HepG2 (cell line): Measurements from ENCODE around the gene QRICH2. TPM values are rescaled to one million over a fixed set of nuclear protein-coding genes. Genes with fewer than 3 reads are reported as not detected.

Experiments
- ATAC-seq: fragments of 200-7000 bp; cut with Tn5 transposase; 3 replicates; pipeline ENCODE4 v1.9.1; 2020; ENCODE audit warnings: mild to moderate bottlenecking, moderate library complexity
- BruUV-seq: library from RNA; stranded (reverse); fragments of 400-500 nt; replicated peaks from 2 replicates; lab custom pipeline; 2021; lab: Mats Ljungman, UMichigan
- CTCF ChIA-PET: fragments of 300-600 bp; formaldehyde crosslinking; extraction: SDS; loops from one replicate; lab custom pipeline; 2021; ENCODE audit warnings: low total read pairs, inconsistent platforms, low intra/inter-chr PET ratio; lab: Yijun Ruan, JAX
- POLR2A ChIA-PET: fragments of 350-600 bp; sonication (Branson Sonifier 250); formaldehyde crosslinking; loops from one replicate; lab custom pipeline; 2020; ENCODE audit warnings: antibody characterized with exemption, inconsistent platforms; lab: Yijun Ruan, JAX
- DNase-seq: peaks from one replicate; pipeline ENCODE4 v3.0.0-alpha.2; 2015; ENCODE audit warnings: low spot score
- FAIRE-seq: peaks from 3 replicates; lab custom pipeline; 2011; peaks lifted over from hg19 to GRCh38; lab: Jason Lieb, UNC
- H2AFZ ChIP-seq: one replicate; pipeline ENCODE4 v1.6.1; 2011; ENCODE audit warnings: low read length, inconsistent platforms
- H3K27ac ChIP-seq: fragments of 300-600 bp; 3 replicates; pipeline ENCODE4 v1.8.0; 2011; ENCODE audit warnings: mixed run types, mild to moderate bottlenecking, mixed read lengths, low read length, inconsistent platforms; ENCODE audit not compliant: insufficient read depth; ENCODE audit errors: extremely low read length
- H3K27me3 ChIP-seq, 2 experiments: fragments of 200-600 bp in 1 of 2; 2 replicates in 1 of 2; 3 replicates in 1 of 2; pipeline versions ENCODE4 v1.6.0 to v1.8.0; 2011; ENCODE audit warnings: low read length in 2 of 2, mild to moderate bottlenecking in 2 of 2, moderate library complexity in 2 of 2, inconsistent platforms in 1 of 2; ENCODE audit not compliant: insufficient read depth in 2 of 2, control insufficient read depth in 1 of 2
- H3K36me3 ChIP-seq, 2 experiments: fragments of 200-600 bp in 1 of 2; replicated peaks in 1 of 2; 2 replicates in 1 of 2; 3 replicates in 1 of 2; pipeline versions ENCODE4 v1.5.1 to v1.8.0; 2011; ENCODE audit warnings: low read length in 2 of 2, inconsistent platforms in 1 of 2; ENCODE audit not compliant: insufficient read depth in 2 of 2, control insufficient read depth in 1 of 2
- H3K4me1 ChIP-seq: 2 replicates; pipeline ENCODE4 v1.5.1; 2012; ENCODE audit warnings: low read length, inconsistent platforms; ENCODE audit not compliant: insufficient read depth
- H3K4me2 ChIP-seq: 2 replicates; pipeline ENCODE4 v1.6.0; 2011; ENCODE audit warnings: low read depth, low read length, inconsistent platforms
- H3K4me3 ChIP-seq, 3 experiments: fragments of 200-600 bp in 1 of 3; sonication (generic), shearing (Covaris generic) in 1 of 3; replicated peaks in 1 of 3; 2 replicates each; pipeline ENCODE4 v1.5.1; 2011 to 2016; ENCODE audit warnings: low read length in 3 of 3, inconsistent platforms in 2 of 3, low read depth in 2 of 3, mild to moderate bottlenecking in 2 of 3, control low read depth in 1 of 3, mixed read lengths in 1 of 3; ENCODE audit not compliant: insufficient read depth in 1 of 3
- H3K79me2 ChIP-seq: one replicate; pipeline ENCODE4 v1.6.1; 2011; ENCODE audit warnings: low read length, inconsistent platforms; ENCODE audit not compliant: insufficient read depth
- H3K9ac ChIP-seq: 2 replicates; pipeline ENCODE4 v1.6.0; 2011; ENCODE audit warnings: mild to moderate bottlenecking, low read depth, low read length, inconsistent platforms; ENCODE audit not compliant: insufficient read depth
- H3K9me3 ChIP-seq: 2 replicates; pipeline ENCODE4 v1.5.1; 2012; ENCODE audit warnings: mild to moderate bottlenecking, low read length
- H4K20me1 ChIP-seq: 2 replicates; pipeline ENCODE4 v1.6.0; 2011; ENCODE audit warnings: inconsistent platforms, mild to moderate bottlenecking, low read length, moderate library complexity; ENCODE audit not compliant: insufficient read depth
- PATZ1 ChIP-seq: sonication (generic); formaldehyde crosslinking; IDR thresholded peaks from 2 replicates; pipeline ENCODE4 v1.4.0; 2020; ENCODE audit warnings: missing genetic modification reagents
- TGIF2 ChIP-seq: IDR thresholded peaks from 2 replicates; pipeline ENCODE4 v1.6.1; 2016; ENCODE audit warnings: control low read depth, missing compliant biosample characterization
- ZBED4 ChIP-seq: sonication (generic); formaldehyde crosslinking; IDR thresholded peaks from 2 replicates; pipeline ENCODE4 v1.4.0; 2020; ENCODE audit warnings: missing genetic modification reagents, borderline replicate concordance
- ZNF121 ChIP-seq: sonication (generic); formaldehyde crosslinking; IDR thresholded peaks from 2 replicates; pipeline ENCODE4 v1.5.0; 2020; ENCODE audit warnings: mild to moderate bottlenecking, missing genetic modification reagents
- ZNF569 ChIP-seq: sonication (generic); formaldehyde crosslinking; IDR thresholded peaks from 2 replicates; pipeline ENCODE4 v1.5.0; 2020; ENCODE audit warnings: mild to moderate bottlenecking, missing genetic modification reagents, moderate library complexity, borderline replicate concordance
- WGBS: methylation state at CpG from one replicate; pipeline ENCODE4 v1.1.6; 2017; ENCODE audit warnings: low lambda C conversion rate; 5-methylcytosine and 5-hydroxymethylcytosine counted together
- in situ Hi-C: cut with HindIII; loops from 2 replicates; pipeline ENCODE4 v1.10.0; 2017; ENCODE audit warnings: low pct_unique_long_range_greater_than_20kb; ENCODE audit not compliant: extremely low pct_ligation_motif_present
- intact Hi-C: fragments of 100-400 bp; cut with micrococcal nuclease; formaldehyde crosslinking; loops from one replicate; pipeline ENCODE4 v1.10.0; 2022; ENCODE audit not compliant: unreplicated experiment
- polyA plus RNA-seq, 8 experiments: library from polyadenylated mRNA; depleted of rRNA in 3 of 8; stranded (reverse) in 7 of 8; unstranded in 1 of 8; fragments of >200 nt; fragmentation: Illumina TruSeq in 4 of 8; extraction: Trizol in 4 of 8; gene quantifications; 2 replicates each; pipeline versions ENCODE4 v1.2.1 to v1.2.3, GENCODE V29; 2011 to 2016; ENCODE audit warnings: low read depth in 4 of 8, missing spikeins in 1 of 8, mixed read lengths in 1 of 8; ENCODE audit not compliant: insufficient read depth in 1 of 8
- total RNA-seq, 5 experiments: library from RNA; depleted of rRNA; stranded (reverse); fragments of >200 nt; fragmentation: Illumina TruSeq; extraction: Trizol; gene quantifications; 2 replicates each; pipeline ENCODE4 v1.2.3, GENCODE V29; 2016; ENCODE audit warnings: low read depth in 1 of 5

QRICH2 gene
- total and polyA plus RNA-seq, 2 of the 13 experiments (the other 11 are each of a cell fraction or from before 2014, with no cell fraction given), result 3.7 to 5.7 TPM

- POLR2A ChIA-PET, result interaction anchor here (3.0 to 4.4 kb wide), 2 partner anchors 10 to 40 kb away, joined by 32 to 89 read pairs; partner anchors contain the start of genes PRPSAP1 and SPHK1
- FAIRE-seq, result no peak
These were observed 35.0 kb upstream of the QRICH2 start for GRCh38 chr17:76343106-76343505.

GRCh38 chr17:76341301-76341700 is 33.2 kb upstream of the QRICH2 start:
- H3K4me3 ChIP-seq, result no peak overlapping the region
- peaks cover 5% of the 10 kb centered on the region for H4K20me1 ChIP-seq
- DNase-seq (no peak), FAIRE-seq (no peak), ATAC-seq (no peak)
- H3K4me2 ChIP-seq, result no peak overlapping the region
- peaks cover 33 to 73% of the 10 kb centered on the region in 2 experiments for H3K36me3 ChIP-seq
- intact Hi-C loops, result no loop called here
- ChIA-PET CTCF (no interaction called here), POLR2A (interaction anchor here (0.7 to 1.2 kb wide), 2 partner anchors 12 to 41 kb away, joined by 3 read pairs; partner anchors contain the start of gene PRPSAP1)
- no peak overlapping the region for H3K27ac ChIP-seq
- H3K79me2 ChIP-seq, result peaks cover 74% of the 10 kb centered on the region
- H2AFZ ChIP-seq, result no peak overlapping the region
- H3K4me1 ChIP-seq, result peaks cover 17% of the 10 kb centered on the region
- in situ Hi-C loops, result no loop called here
- WGBS, result 95% methylated on average over 6 of the region's 6 CpGs
- BruUV-seq, result no TSS peak
- no peak overlapping the region for H3K9ac ChIP-seq
- TF ChIP-seq ZNF121 (CRISPR knock-in tag) (peak; percentile 24; the same call in 1 of the 2 replicates), ZBED4 (CRISPR knock-in tag) (no peak)
- TF ChIP-seq, all 625 proteins: peak for 1
- no peaks in the 10 kb centered on the region for H3K9me3 ChIP-seq
- no peaks in the 10 kb centered on the region for H3K27me3 ChIP-seq

More at GRCh38 chr17:76343106-76343505, 35.0 kb upstream of the QRICH2 start:
- Histone ChIP-seq H3K4me2 (no peak overlapping the region), H3K9ac (no peak overlapping the region), H3K4me3 (no peak overlapping the region), H3K36me3 (peaks cover 35 to 73% of the 10 kb centered on the region in 2 experiments), H3K9me3 (no peaks in the 10 kb centered on the region), H3K27me3 (no peaks in the 10 kb centered on the region), H3K4me1 (peaks cover 27% of the 10 kb centered on the region), H4K20me1 (peaks cover 5% of the 10 kb centered on the region), H3K79me2 (peaks cover 56% of the 10 kb centered on the region), H3K27ac (no peak overlapping the region), H2AFZ (no peak overlapping the region)
- BruUV-seq, result no TSS peak
- no peak for DNase-seq
- in situ Hi-C loops, result no loop called here
- TF ChIP-seq PATZ1 (CRISPR knock-in tag), result no peak
- no peak for TF ChIP-seq ZNF569 (CRISPR knock-in tag)
- no peak for TF ChIP-seq TGIF2 (CRISPR knock-in tag)
- ATAC-seq, result no peak
- WGBS, result 96% methylated on average over 7 of the region's 7 CpGs
- CTCF ChIA-PET, result no interaction called here
- intact Hi-C loops, result no loop called here
